Measurements from ENCODE around the gene PISD.

The PISD gene

GRCh38 chr22:31691408-31691807, 29.4 kb upstream of the PISD start:
- Histone ChIP-seq H3K36me3 (peaks cover 43% of the 10 kb centered on the region), H3K27ac (no peak overlapping the region), H3K4me3 (ENCODE audit: low read depth, low read length) (no peak overlapping the region), H3K9me3 (ENCODE audit: severe bottlenecking) (no peaks in the 10 kb centered on the region), H3K27me3 (ENCODE audit: insufficient read depth, low read depth, severe bottlenecking) (no peaks in the 10 kb centered on the region)
- TF ChIP-seq CTCF (IDR thresholded peaks at IDR 0.05; ENCODE audit: low read depth, low read length), result no peak
- no peak for DNase-seq

- no peaks in the 10 kb centered on the region for H3K27me3 ChIP-seq (ENCODE audit: insufficient read depth, low read depth, severe bottlenecking)
- H3K4me3 ChIP-seq (ENCODE audit: low read depth, low read length), result no peak overlapping the region
- TF ChIP-seq CTCF (IDR thresholded peaks at IDR 0.05; ENCODE audit: low read depth, low read length), result no peak
- DNase-seq, result no peak
- no peak overlapping the region for H3K27ac ChIP-seq
- no peaks in the 10 kb centered on the region for H3K9me3 ChIP-seq (ENCODE audit: severe bottlenecking)
- peaks cover 23% of the 10 kb centered on the region for H3K36me3 ChIP-seq
These were observed 21.4 kb upstream of the PISD start for GRCh38 chr22:31683181-31684105.

GRCh38 chr22:31682751-31683150, 20.7 kb upstream of the PISD start:
- no peak for TF ChIP-seq CTCF (IDR thresholded peaks at IDR 0.05; ENCODE audit: low read depth, low read length)
- H3K9me3 ChIP-seq (ENCODE audit: severe bottlenecking), result no peaks in the 10 kb centered on the region
- no peaks in the 10 kb centered on the region for H3K27me3 ChIP-seq (ENCODE audit: insufficient read depth, low read depth, severe bottlenecking)
- peaks cover 23% of the 10 kb centered on the region for H3K36me3 ChIP-seq
- H3K4me3 ChIP-seq (ENCODE audit: low read depth, low read length), result no peak overlapping the region
- no peak for DNase-seq
- H3K27ac ChIP-seq, result no peak overlapping the region

- Histone ChIP-seq H3K27me3 (ENCODE audit: insufficient read depth, low read depth, severe bottlenecking) (no peaks in the 10 kb centered on the region), H3K36me3 (peaks cover 15% of the 10 kb centered on the region), H3K9me3 (ENCODE audit: severe bottlenecking) (no peaks in the 10 kb centered on the region), H3K27ac (no peak overlapping the region), H3K4me3 (ENCODE audit: low read depth, low read length) (no peak overlapping the region)
- no peak for TF ChIP-seq CTCF (IDR thresholded peaks at IDR 0.05; ENCODE audit: low read depth, low read length)
- no peak for DNase-seq
These were observed 19.6 kb upstream of the PISD start for GRCh38 chr22:31681349-31682345.

GRCh38 chr22:31680861-31681341, 18.9 kb upstream of the PISD start:
- DNase-seq, result no peak
- no peaks in the 10 kb centered on the region for H3K9me3 ChIP-seq (ENCODE audit: severe bottlenecking)
- TF ChIP-seq CTCF (IDR thresholded peaks at IDR 0.05; ENCODE audit: low read depth, low read length), result no peak
- no peak overlapping the region for H3K27ac ChIP-seq
- no peaks in the 10 kb centered on the region for H3K27me3 ChIP-seq (ENCODE audit: insufficient read depth, low read depth, severe bottlenecking)
- H3K36me3 ChIP-seq, result peaks cover 11% of the 10 kb centered on the region
- H3K4me3 ChIP-seq (ENCODE audit: low read depth, low read length), result no peak overlapping the region

Measured in WERI-Rb-1 (cell line).